ELR (cell line): Measurements from ENCODE around the gene MB.
A peak's percentile ranks its signal among the peaks of the same experiment; 100 is the strongest.

Experiments used
- DNase-seq: peaks from one replicate; pipeline ENCODE4 v3.0.0-alpha.2; 2015; ENCODE audit warnings: low read depth

Gene MB

DNA sequence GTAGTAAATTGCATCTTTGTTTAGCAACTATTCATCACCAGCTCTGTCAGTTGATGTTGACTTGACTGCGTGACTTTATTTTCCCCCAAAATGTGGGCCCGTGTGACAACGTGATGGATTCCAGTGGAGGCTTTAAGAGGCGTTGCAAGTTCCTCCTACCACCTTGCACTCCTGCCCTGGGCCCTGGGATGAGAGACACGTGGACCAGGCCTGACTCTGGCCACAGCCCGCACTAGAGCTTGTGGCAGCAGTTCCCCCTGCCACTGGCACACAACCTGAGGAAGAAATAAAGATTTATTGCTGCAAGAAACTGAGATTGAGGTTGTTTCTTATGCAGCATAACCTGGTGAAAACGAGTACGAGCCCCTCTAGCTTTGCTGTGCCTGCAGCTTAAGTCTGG, 44.6 kb downstream of the MB start:
- no peak for DNase-seq

DNA sequence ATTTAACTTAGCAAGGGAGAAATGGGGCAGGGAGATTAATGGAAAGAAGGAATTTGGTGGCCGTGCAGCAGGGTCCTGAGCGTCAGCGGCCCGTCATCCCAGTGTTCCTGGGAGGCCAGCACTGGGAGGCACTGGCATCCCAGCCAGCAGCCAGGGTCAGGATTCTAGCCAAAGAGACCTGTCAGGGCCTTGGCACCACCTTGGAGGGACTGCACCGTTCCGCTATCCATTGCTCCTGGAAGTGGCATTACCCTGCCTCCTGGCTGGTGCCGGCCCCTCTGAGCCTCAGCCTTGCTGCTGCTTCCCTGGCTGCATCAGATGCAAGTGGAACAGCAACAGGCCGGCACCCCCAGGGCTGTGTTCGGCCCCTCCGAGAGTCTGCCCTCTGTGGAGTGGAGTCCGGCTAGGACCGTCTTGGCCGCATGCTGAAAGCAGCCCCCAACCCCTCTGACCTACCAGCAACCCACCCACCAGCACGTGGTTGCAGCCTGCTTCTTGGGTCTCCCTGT, 46.4 kb downstream of the MB start:
- no peak for DNase-seq

DNA sequence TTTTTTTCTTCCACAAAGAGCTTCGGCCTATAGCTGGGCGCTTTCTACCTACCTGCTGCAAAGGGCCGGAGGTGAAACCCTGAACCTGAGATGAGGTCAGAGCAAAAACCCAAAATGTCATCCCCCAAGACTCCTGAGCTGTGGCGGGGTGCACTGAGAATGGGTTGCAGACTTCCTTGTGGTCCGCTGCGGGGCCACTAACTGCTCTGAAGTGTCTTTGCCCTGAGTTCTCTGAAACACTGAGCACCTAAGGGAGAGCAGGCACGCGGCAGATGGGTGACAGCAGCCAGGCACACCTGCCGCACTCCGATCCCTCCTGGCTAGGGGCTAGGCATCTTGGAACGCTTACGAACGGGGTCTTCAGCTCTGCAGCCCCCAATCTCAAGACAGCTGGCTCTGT, 47.2 kb downstream of the MB start:
- DNase-seq, result no peak

DNA sequence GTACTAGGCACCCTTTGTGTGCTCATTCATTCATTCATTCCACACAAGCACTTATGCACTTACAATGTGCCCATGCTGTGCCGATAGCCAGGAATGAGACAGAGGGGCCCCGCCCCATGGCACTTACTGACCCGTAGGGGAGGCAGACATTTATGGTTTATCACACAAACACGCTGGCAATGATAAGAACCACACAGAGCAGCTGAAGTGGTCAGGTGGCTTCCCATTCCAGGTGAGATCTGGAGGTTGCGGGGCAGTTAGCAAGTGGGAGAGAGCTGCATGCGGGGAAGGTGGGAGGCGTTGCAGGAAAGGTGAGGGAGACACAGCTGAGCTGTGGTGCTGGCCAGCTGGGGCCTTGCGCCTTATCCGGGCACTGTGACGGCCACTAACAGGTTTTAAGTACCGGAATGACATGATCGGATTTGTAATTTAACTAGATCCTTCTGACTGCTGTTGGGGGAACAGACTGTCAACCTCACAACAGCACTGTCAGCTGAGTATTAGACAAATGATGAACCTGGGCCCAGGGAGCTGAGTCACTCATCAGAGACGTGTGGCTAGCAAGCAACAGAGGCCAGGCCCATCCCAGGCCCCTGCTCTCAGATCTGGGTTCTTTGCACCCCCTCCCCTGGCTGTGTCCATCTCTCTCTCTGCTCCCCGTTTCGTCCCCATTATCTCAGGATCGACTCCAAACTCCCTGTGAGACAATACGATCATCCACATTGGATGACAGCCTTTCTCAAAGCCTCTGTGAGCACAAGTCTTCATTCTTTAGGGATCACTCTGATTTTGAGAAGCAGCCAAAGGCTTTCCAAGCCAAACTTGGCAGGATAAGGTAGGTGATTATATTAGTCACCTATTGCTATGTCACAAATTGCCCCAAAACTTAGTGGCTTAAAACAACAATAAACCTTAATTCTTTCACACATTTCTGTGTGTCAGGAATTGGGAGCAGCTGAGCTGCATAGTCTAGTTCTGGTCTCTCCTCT, 48.1 kb downstream of the MB start:
- peak; percentile 62 for DNase-seq

DNA sequence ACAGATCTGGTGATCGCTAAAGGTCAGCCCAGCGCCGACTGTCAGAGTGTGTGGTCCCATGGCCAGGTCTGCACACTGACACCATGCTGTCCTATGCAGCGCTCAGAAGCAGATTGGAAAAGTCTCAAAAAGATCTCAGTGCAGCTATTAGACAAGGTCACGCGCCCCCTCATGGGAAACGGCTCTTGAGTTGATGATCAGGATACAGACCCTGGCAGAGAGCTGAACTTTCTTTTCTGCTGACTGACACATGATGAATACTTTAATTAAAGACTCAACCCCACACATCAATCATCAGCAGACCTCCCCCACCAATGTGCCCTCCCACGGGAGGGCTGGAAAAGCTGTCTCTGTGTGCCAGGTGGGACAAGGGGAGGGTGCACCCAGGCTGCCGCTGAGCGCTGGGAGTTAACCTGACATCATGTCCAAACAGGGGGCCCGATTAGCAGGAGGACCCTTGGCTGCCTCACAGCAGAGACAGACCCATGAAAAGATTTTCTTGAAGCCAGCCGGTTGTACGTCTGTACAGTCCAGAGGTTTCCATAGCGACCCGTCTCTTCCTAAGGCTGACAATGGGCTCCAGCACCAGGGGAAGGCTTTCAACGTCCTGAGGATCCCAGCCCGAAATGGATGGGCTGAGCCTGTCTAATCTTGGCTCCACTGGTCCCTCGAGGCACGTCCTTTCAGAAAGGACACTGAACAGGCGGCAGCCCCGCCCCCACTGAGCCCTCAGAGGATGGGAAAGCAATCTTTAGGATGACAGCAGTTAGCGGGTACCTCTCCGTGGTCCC, 49.6 kb downstream of the MB start:
- no peak for DNase-seq

DNA sequence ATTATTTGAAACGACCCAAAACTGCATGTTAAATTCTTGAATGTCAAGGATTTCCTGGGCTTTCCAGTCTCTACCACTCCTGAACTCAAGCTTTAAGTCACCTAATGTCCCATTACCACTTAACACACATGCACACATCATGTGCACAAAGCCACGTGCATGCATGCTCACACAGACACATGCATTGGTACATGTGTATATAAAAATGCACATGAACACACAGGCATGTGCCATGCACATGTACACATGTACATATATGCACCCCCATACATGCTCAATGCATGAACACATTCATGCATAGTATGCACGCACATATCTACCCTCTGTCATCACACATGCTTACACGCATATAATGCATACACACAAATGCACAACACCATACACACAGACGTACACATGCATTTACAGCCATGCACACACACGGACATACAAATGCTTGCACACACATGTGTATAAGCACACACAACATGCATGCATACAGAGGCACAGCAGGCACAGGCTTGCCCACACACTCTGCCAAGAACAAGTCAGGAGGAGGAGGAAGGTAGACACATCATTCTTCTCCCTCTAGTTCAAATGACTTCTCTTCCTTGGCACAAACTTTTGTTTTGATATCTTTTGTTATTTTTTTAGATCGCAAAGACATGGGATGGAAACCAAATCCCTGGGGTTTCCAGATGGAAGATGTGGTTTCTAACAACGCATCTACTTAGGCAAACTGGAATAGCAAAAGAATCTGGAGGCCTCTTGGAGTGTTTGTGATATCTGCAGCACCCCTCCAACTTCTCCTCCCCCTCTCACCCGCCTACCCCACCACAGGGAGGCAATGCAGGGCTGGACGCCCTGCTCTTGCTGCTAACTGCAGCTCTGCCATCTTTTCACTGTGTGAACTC, 51.9 kb downstream of the MB start:
- no peak for DNase-seq

DNA sequence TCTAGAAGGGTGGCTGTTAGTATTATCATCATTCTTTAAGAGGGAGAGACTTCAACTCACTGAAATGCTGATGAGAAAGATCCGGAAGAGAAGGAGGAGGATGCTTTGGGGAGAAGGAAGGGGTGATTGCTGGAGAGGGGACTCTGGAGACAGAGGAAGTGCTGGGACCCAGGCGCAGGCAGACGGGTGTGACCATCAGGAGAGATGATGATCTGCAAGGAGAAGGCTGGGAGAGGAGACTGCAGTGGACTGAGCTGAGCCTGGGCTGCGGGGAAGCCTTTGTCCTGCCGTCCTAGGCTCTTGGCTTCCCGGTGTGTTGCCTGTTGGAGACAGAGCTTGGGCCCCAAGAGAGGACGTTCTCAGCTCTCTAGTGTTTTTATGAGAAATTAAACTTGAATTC, 53.9 kb downstream of the MB start:
- DNase-seq, result no peak

DNA sequence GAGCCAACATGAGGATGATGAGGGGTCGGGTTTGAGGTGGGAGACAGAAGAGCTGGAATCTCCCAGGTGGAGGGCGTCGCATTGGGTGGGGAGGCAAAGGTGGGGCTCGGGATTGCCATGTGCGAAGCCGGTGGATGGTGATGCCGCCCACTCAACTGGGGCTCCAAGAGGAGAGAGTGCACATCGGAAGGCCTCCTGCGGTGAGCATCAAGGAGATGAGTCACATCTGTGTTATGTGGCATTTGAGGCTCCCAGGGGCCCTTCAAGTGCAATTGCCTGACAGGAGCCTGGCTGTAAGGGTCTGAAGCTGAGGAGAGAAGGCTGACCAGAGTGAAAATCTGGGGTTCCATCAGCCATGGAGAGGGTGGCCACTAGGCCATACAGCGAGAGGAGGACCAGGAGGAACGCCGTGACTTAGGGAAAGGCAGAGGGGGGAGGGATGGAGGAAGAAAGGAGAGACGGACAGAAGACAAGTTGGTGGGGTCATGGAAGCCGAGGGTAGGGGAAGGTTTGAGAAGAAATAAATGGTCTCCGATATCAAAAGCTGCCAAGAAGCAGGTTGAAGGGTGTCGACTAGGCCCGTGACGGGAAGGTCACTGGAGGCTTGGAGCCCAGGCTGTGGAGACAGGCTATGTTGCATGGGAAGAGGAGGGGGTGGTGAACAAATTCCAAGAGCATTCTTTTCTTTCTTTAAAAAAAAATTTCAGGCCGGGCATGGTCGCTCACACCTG, 55.2 kb downstream of the MB start:
- DNase-seq, result peak; percentile 94

DNA sequence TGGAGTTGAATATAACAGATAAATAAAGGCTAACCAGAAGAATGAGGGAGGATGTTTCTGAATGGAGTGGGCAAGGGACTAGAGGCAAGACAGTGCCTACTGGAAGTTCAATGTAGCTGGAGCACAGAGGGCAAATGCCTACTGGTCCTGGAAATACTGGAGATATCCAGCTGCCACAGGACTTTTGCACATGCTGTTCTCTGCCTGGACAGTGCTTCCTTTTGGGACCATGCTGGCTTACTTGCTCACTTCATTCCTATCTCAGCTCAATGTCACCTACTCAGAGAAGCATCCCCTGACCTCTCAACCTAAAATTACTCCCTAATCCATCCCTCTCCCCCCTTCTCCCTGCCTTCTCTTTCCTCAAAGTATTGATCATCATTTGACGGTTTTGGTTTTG, 56.3 kb downstream of the MB start:
- DNase-seq, result no peak

DNA sequence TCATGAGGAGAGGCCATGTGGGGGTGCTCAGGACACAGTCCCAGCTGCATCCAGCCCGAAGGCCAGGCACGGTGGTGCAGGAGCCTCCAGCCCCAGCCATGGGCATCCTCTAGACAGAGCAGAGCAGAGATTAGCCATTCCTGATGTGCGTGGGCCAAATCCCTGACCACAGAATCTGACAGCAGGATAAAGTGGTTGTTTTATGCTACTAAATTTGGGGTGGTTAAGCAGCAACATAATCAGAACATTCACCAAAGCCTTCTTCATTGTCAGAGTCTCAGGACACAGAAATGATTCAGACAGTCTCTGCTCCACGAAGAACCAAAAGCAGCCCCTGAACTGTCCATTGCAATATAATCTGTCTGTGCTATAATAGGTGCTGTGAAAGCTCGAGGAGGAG, 56.8 kb downstream of the MB start:
- DNase-seq, result no peak

DNA sequence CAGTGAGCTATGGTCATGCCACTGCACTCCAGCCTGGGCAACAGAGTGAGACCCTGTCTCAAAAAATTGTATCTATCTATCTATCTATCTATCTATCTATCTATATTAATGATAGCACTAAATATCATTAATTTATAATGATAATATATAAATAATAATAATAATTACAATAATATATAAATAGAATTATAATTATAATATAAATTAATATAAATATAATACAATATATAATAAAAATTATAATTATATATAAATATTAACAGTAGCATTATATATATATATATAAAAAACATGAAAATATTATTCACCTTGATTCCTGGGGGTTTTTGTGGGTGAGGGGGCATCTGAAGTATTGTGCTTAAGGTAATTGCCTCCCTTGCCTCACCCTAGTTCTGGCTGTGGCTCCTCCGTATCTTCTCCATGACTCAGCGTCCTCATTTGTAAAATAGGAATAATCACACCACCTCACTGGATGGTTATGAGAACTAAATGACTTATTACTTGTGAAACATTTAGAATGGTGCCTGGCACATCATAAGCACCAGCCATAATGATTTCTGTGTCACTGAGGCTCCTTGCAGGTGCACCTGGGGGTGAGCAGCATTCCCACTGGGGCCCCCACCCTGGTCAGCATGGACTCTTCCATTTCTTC, 57.6 kb downstream of the MB start:
- peak; percentile 52 for DNase-seq

DNA sequence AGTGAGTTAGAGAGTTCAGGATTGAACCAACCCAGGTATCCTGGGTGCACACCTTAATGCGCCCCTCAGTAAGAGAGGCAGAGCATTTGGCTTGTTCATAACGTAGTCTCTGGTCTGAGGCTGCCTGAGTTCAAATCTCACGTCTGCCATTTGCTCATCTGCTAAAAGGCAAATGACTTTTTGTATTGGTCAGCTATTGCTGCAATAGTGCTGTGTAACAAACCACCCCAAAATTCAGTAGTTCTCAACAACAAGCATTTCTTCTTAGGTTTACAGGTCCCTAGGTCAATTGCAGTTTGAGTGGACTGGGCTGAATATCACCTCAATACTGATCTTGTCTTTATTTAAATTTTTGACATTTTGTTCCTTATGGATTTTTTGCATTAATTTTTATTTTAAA, 58.4 kb downstream of the MB start:
- DNase-seq, result no peak

DNA sequence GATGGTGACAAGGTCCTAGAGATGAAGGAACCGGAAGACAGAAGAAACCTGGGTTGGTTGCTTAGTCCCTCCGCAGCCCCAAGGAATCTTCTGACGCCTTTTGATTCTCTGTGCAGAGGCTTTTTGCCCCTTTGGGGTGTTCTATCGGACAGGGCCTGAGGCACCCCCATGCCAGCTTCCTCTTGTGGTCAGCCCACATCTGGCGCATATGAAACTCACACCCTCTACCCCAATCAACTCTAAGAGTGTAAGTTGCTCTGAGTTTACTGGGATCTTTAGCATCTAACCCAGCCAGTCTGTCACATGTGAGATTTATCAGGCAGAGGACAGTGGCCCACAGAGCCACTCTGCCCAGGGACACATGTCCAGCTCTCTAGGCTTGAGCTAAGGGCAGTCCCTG, 59.1 kb downstream of the MB start:
- no peak for DNase-seq
